Measurements from ENCODE around the gene AHI1. TPM values are rescaled to one million over a fixed set of nuclear protein-coding genes. Genes with fewer than 3 reads are reported as not detected.
A peak's percentile ranks its signal among the peaks of the same experiment; 100 is the strongest.

Gene AHI1
- total RNA-seq, 3 donors from 2014 or later, result 17.7 to 34.7 (median 26.5) TPM

DNA sequence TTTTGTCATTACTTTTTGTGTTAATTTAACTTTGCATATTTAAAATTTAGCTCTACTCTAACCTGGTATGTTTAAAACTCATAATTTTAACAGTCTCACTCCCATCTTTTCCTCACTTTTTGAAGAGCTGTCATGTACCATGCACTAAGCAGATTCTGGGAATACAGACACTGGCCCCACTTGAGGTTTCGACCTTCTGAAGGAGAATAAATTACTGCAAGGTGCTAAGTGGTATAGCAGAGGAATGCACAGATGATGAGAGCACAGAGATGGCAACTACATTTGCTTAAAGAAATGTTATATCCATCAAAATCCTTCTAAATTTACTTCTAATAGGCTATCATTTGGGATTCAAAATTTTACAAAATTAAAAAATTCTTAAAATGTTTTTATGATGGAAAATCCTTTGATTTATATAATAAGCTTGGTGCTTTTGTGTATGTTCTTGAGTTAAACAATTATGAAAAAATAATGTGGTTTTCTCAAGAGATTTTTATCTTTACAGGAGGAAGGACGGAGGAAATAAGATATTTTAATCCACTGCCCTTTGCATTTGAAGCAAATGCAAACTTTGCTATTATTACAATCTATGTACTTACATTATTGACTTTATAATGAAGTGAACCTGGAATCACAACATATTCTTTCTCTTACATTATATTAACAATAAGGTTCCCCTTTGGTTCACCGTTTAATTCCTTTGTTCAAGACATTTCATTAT lies 79.3 kb downstream of the AHI1 start:
- intact Hi-C loops (cut with DNase I, micrococcal nuclease), result no loop called here
- Histone ChIP-seq H3K4me1 (ENCODE audit: low read depth) (no peaks in the 10 kb centered on the region), H3K4me3 (no peak overlapping the region), H3K36me3 (ENCODE audit: low read depth) (no peaks in the 10 kb centered on the region), H3K9me3 (no peaks in the 10 kb centered on the region)
- ATAC-seq, result no peak
- TF ChIP-seq, protein P1, sequence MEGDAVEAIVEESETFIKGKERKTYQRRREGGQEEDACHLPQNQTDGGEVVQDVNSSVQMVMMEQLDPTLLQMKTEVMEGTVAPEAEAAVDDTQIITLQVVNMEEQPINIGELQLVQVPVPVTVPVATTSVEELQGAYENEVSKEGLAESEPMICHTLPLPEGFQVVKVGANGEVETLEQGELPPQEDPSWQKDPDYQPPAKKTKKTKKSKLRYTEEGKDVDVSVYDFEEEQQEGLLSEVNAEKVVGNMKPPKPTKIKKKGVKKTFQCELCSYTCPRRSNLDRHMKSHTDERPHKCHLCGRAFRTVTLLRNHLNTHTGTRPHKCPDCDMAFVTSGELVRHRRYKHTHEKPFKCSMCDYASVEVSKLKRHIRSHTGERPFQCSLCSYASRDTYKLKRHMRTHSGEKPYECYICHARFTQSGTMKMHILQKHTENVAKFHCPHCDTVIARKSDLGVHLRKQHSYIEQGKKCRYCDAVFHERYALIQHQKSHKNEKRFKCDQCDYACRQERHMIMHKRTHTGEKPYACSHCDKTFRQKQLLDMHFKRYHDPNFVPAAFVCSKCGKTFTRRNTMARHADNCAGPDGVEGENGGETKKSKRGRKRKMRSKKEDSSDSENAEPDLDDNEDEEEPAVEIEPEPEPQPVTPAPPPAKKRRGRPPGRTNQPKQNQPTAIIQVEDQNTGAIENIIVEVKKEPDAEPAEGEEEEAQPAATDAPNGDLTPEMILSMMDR (IDR thresholded peaks at IDR 0.05), result no peak
- DNase-seq, result no peak

- intact Hi-C loops (cut with DNase I, micrococcal nuclease), result no loop called here
- Histone ChIP-seq H3K9me3 (no peaks in the 10 kb centered on the region), H3K36me3 (ENCODE audit: low read depth) (no peaks in the 10 kb centered on the region), H3K4me1 (ENCODE audit: low read depth) (no peaks in the 10 kb centered on the region), H3K4me3 (no peak overlapping the region)
- no peak for ATAC-seq
- TF ChIP-seq, protein P1 (IDR thresholded peaks at IDR 0.05), result no peak
- DNase-seq, result no peak
These were observed 84.8 kb downstream of the AHI1 start for GRCh38 chr6:135412761-135413160.

DNA sequence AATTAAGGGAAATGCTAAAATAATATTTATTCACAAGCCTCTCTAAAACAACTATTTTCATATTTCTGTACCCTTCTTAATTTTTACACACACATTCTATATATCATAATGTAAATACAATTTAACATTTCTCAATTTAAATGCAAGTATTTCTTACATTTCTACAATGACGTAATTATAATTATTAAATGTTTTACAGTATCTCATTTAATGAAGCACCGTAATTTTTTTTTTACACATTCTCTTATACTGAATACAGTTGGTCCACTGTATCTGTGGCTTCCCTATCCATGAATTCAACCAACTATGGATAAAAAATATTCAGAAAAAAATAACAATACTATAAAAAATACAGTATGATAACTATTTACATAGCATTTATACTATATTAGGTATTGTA lies 85.7 kb downstream of the AHI1 start:
- no peak for ATAC-seq
- intact Hi-C loops (cut with DNase I, micrococcal nuclease), result no loop called here
- Histone ChIP-seq H3K4me1 (ENCODE audit: low read depth) (no peaks in the 10 kb centered on the region), H3K4me3 (no peak overlapping the region), H3K36me3 (ENCODE audit: low read depth) (no peaks in the 10 kb centered on the region), H3K9me3 (no peaks in the 10 kb centered on the region)
- DNase-seq, result no peak
- TF ChIP-seq, protein P1 (IDR thresholded peaks at IDR 0.05), result no peak

GRCh38 chr6:135411339-135411738 lies 86.2 kb downstream of the AHI1 start:
- no peak overlapping the region for H3K4me3 ChIP-seq
- peak in 1 of 3 donors; percentile 10 for DNase-seq
- TF ChIP-seq, protein P1 (IDR thresholded peaks at IDR 0.05), result no peak
- no peaks in the 10 kb centered on the region for H3K36me3 ChIP-seq (ENCODE audit: low read depth)
- intact Hi-C loops (cut with DNase I, micrococcal nuclease), result no loop called here
- H3K4me1 ChIP-seq (ENCODE audit: low read depth), result no peaks in the 10 kb centered on the region
- ATAC-seq, result peak; percentile 36
- no peaks in the 10 kb centered on the region for H3K9me3 ChIP-seq

- intact Hi-C loops (cut with DNase I, micrococcal nuclease), result no loop called here
- no peak for DNase-seq
- Histone ChIP-seq H3K4me1 (ENCODE audit: low read depth) (no peaks in the 10 kb centered on the region), H3K36me3 (ENCODE audit: low read depth) (no peaks in the 10 kb centered on the region), H3K4me3 (no peak overlapping the region), H3K9me3 (no peaks in the 10 kb centered on the region)
- TF ChIP-seq, protein P1 (IDR thresholded peaks at IDR 0.05), result no peak
- no peak for ATAC-seq
These were observed 86.7 kb downstream of the AHI1 start for GRCh38 chr6:135410856-135411255.

All from mucosa of descending colon (tissue), 3 donors.